ENCODE data around the gene FBLN5.

DNA sequence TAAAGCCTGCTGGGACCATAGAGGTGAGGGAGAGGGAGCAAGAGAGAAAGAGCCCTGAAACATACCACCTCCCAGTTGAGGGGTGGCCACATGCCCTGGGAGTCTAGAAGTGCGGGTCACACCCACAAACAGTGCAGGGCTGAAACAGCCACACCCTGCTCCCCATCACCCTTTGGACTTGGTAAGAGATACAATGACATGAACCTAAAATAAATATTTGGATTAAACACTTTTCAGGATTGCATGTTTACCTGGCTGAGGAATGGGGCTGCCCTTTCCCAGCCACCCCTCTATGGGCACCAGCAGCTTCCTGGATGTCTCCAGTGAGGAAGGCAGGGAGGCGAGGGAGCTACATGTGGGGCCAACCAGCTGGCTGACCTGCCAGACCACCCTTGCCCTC, 41.1 kb downstream of the FBLN5 start:
- TF ChIP-seq, protein P1, sequence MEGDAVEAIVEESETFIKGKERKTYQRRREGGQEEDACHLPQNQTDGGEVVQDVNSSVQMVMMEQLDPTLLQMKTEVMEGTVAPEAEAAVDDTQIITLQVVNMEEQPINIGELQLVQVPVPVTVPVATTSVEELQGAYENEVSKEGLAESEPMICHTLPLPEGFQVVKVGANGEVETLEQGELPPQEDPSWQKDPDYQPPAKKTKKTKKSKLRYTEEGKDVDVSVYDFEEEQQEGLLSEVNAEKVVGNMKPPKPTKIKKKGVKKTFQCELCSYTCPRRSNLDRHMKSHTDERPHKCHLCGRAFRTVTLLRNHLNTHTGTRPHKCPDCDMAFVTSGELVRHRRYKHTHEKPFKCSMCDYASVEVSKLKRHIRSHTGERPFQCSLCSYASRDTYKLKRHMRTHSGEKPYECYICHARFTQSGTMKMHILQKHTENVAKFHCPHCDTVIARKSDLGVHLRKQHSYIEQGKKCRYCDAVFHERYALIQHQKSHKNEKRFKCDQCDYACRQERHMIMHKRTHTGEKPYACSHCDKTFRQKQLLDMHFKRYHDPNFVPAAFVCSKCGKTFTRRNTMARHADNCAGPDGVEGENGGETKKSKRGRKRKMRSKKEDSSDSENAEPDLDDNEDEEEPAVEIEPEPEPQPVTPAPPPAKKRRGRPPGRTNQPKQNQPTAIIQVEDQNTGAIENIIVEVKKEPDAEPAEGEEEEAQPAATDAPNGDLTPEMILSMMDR (IDR thresholded peaks at IDR 0.05): no peak
- no peak for TF ChIP-seq POLR2A (IDR thresholded peaks at IDR 0.05)
- TF ChIP-seq EP300 (IDR thresholded peaks at IDR 0.05): no peak
